ENCODE results near the gene PTGDR2.
A peak's percentile ranks its signal among the peaks of the same experiment; 100 is the strongest.

The PTGDR2 gene

GRCh38 chr11:60863550-60864521 is 8.1 kb upstream of the PTGDR2 start:
- DNase-seq (ENCODE audit: low read depth) = no peak
- no peak for TF ChIP-seq CTCF (conservative IDR thresholded peaks at IDR 0.05; ENCODE audit: low read depth, low read length)
- H3K4me3 ChIP-seq (ENCODE audit: low read depth, low read length) = no peak overlapping the region

GRCh38 chr11:60862171-60862570 is 6.4 kb upstream of the PTGDR2 start:
- H3K4me3 ChIP-seq (ENCODE audit: low read depth, low read length) = no peak overlapping the region
- no peak for DNase-seq (ENCODE audit: low read depth)
- TF ChIP-seq CTCF (conservative IDR thresholded peaks at IDR 0.05; ENCODE audit: low read depth, low read length) = no peak

GRCh38 chr11:60860943-60861342 is 5.2 kb upstream of the PTGDR2 start:
- no peak overlapping the region for H3K4me3 ChIP-seq (ENCODE audit: low read depth, low read length)
- no peak for TF ChIP-seq CTCF (conservative IDR thresholded peaks at IDR 0.05; ENCODE audit: low read depth, low read length)
- peak; percentile 87 for DNase-seq (ENCODE audit: low read depth)

- H3K4me3 ChIP-seq (ENCODE audit: low read depth, low read length) = no peak overlapping the region
- DNase-seq (ENCODE audit: low read depth) = no peak
- TF ChIP-seq CTCF (conservative IDR thresholded peaks at IDR 0.05; ENCODE audit: low read depth, low read length) = no peak
Measured at GRCh38 chr11:60859616-60860250, 4.0 kb upstream of the PTGDR2 start.

- no peak overlapping the region for H3K4me3 ChIP-seq (ENCODE audit: low read depth, low read length)
- TF ChIP-seq CTCF (conservative IDR thresholded peaks at IDR 0.05; ENCODE audit: low read depth, low read length) = no peak
- no peak for DNase-seq (ENCODE audit: low read depth)
Measured at GRCh38 chr11:60858731-60859464, 3.1 kb upstream of the PTGDR2 start.

GRCh38 chr11:60858236-60858635 is 2.5 kb upstream of the PTGDR2 start:
- no peak for TF ChIP-seq CTCF (conservative IDR thresholded peaks at IDR 0.05; ENCODE audit: low read depth, low read length)
- DNase-seq (ENCODE audit: low read depth) = no peak

More at GRCh38 chr11:60858236-60858635, 2.5 kb upstream of the PTGDR2 start:
- no peak overlapping the region for H3K4me3 ChIP-seq (ENCODE audit: low read depth, low read length)

Data from choroid plexus epithelial cell (primary cell).